Activated CD8-positive, alpha-beta T cell treated with anti-CD3 and anti-CD28 coated beads for 36 hours (primary cell): Measurements from ENCODE around the gene WSB1. TPM values are rescaled to one million over a fixed set of nuclear protein-coding genes. Genes with fewer than 3 reads are reported as not detected.

Source experiments
- ATAC-seq: fragments of 200-7000 bp; cut with Tn5 transposase; one replicate; pipeline ENCODE4 v1.10.0; 2021; ENCODE audit warnings: mild to moderate bottlenecking, moderate library complexity
- CTCF ChIA-PET: fragments of 350-600 bp; sonication (Branson Sonifier 250); formaldehyde crosslinking; loops from one replicate; lab custom pipeline; 2021; ENCODE audit warnings: antibody characterized with exemption; lab: Charles Lee
- POLR2A ChIA-PET: fragments of 350-600 bp; sonication (Branson Sonifier 250); formaldehyde crosslinking; loops from one replicate; lab custom pipeline; 2021; ENCODE audit warnings: antibody characterized with exemption; lab: Charles Lee
- DNase-seq: peaks from one replicate; pipeline ENCODE4 v3.0.0-alpha.2; 2020
- H3K27ac Mint-ChIP-seq: one replicate; pipeline ENCODE4 v1.8.0; 2021; ENCODE audit warnings: mild to moderate bottlenecking, mixed read lengths
- H3K27me3 Mint-ChIP-seq: one replicate; pipeline ENCODE4 v1.8.0; 2021; ENCODE audit warnings: mixed read lengths
- H3K36me3 Mint-ChIP-seq: one replicate; pipeline ENCODE4 v1.8.0; 2021; ENCODE audit warnings: low read depth, mixed read lengths
- H3K4me1 Mint-ChIP-seq: one replicate; pipeline ENCODE4 v1.8.0; 2021; ENCODE audit warnings: low read depth, mixed read lengths
- H3K4me3 Mint-ChIP-seq: one replicate; pipeline ENCODE4 v1.8.0; 2021; ENCODE audit warnings: mild to moderate bottlenecking, moderate library complexity, mixed read lengths
- H3K9me3 Mint-ChIP-seq: one replicate; pipeline ENCODE4 v1.8.0; 2021; ENCODE audit warnings: mixed read lengths
- CTCF ChIP-seq: fragments of 200-600 bp; IDR thresholded peaks from one replicate; pipeline ENCODE4 v1.8.0; 2022; ENCODE audit warnings: antibody characterized with exemption, mild to moderate bottlenecking
- intact Hi-C: fragments of 100-400 bp; cut with micrococcal nuclease; formaldehyde crosslinking; loops from one replicate; pipeline ENCODE4 v1.10.0; 2022
- total RNA-seq, 2 experiments: library from RNA; stranded (reverse); gene quantifications; one replicate each; pipeline ENCODE4 v1.2.3, GENCODE V29; 2021

Gene WSB1
- total RNA-seq, 2 experiments from 2014 or later = 224 to 231 TPM

GRCh38 chr17:27296428-27296979 lies 2.6 kb downstream of the WSB1 start:
- ATAC-seq = no peak
- H3K9me3 Mint-ChIP-seq = no peaks in the 10 kb centered on the region

GRCh38 chr17:27299384-27300049 lies 5.6 kb downstream of the WSB1 start:
- intact Hi-C loops = loop anchor here (5.0 to 10.0 kb wide), 2 partner anchors 33 to 55 kb away; no protein-coding TSS in a partner anchor
- CTCF ChIA-PET = interaction anchor here (1.0 kb wide), 1 partner anchor 61 kb away, joined by 3 read pairs; no protein-coding TSS in a partner anchor
- Mint-ChIP-seq H3K4me1 (peaks cover 52% of the 10 kb centered on the region), H3K36me3 (peaks cover 43% of the 10 kb centered on the region), H3K9me3 (no peaks in the 10 kb centered on the region), H3K4me3 (peak overlapping the region; percentile 3), H3K27ac (peak overlapping the region; percentile 60), H3K27me3 (no peaks in the 10 kb centered on the region)
- POLR2A ChIA-PET = no interaction called here
- no peak for TF ChIP-seq CTCF
- peak; percentile 29 for ATAC-seq
- DNase-seq = peak; percentile 13

More at GRCh38 chr17:27296428-27296979, 2.6 kb downstream of the WSB1 start:
- Mint-ChIP-seq H3K4me3 (peak overlapping the region; percentile 98), H3K4me1 (peaks cover 49% of the 10 kb centered on the region), H3K27ac (peak overlapping the region; percentile 99), H3K36me3 (peaks cover 29% of the 10 kb centered on the region), H3K27me3 (no peaks in the 10 kb centered on the region)
- intact Hi-C loops = loop anchor here (5.0 to 10.0 kb wide), 2 partner anchors 36 to 52 kb away; no protein-coding TSS in a partner anchor
- POLR2A ChIA-PET = interaction anchor here (0.7 to 1.2 kb wide), 2 partner anchors 33 to 272 kb away, joined by 3 to 4 read pairs; no protein-coding TSS in a partner anchor
- TF ChIP-seq CTCF = no peak
- CTCF ChIA-PET = interaction anchor here (1.0 to 1.4 kb wide), 3 partner anchors 37 to 60 kb away, joined by 3 to 9 read pairs (median 5); no protein-coding TSS in a partner anchor
- DNase-seq = no peak

GRCh38 chr17:27303734-27304133 lies 9.8 kb downstream of the WSB1 start:
- Mint-ChIP-seq H3K27me3 (no peaks in the 10 kb centered on the region), H3K4me3 (no peak overlapping the region), H3K36me3 (peaks cover 34% of the 10 kb centered on the region), H3K4me1 (peaks cover 32% of the 10 kb centered on the region), H3K9me3 (no peaks in the 10 kb centered on the region), H3K27ac (no peak overlapping the region)
- intact Hi-C loops = no loop called here
- ChIA-PET POLR2A (interaction anchor here (4.0 kb wide), 1 partner anchor 9 kb away, joined by 16 read pairs; the partner anchor contains the start of gene WSB1), CTCF (interaction anchor here (1.3 to 1.9 kb wide), 3 partner anchors 9 to 299 kb away, joined by 4 to 9 read pairs (median 4); no protein-coding TSS in a partner anchor)
- DNase-seq = no peak
- no peak for TF ChIP-seq CTCF
- no peak for ATAC-seq

GRCh38 chr17:27306276-27306835 lies 12.4 kb downstream of the WSB1 start:
- H3K4me3 Mint-ChIP-seq = no peak overlapping the region
- H3K36me3 Mint-ChIP-seq = peaks cover 45% of the 10 kb centered on the region
- H3K27ac Mint-ChIP-seq = no peak overlapping the region
- intact Hi-C loops = no loop called here
- ChIA-PET POLR2A (no interaction called here), CTCF (interaction anchor here (1.3 to 1.5 kb wide), 2 partner anchors 27 to 69 kb away, joined by 4 read pairs; no protein-coding TSS in a partner anchor)
- no peak for TF ChIP-seq CTCF
- H3K4me1 Mint-ChIP-seq = peaks cover 14% of the 10 kb centered on the region
- no peak for ATAC-seq
- no peaks in the 10 kb centered on the region for H3K27me3 Mint-ChIP-seq
- no peaks in the 10 kb centered on the region for H3K9me3 Mint-ChIP-seq
- DNase-seq = no peak
